GM19455 (cell line): Measurements from ENCODE around the gene TBC1D8B.

Source experiments
- ATAC-seq: cut with Tn5 transposase; IDR thresholded peaks from one replicate; pipeline ENCODE4 v1.9.1; 2021; ENCODE audit not compliant: unreplicated experiment

The TBC1D8B gene

GRCh38 chrX:106897259-106897658, 94.8 kb downstream of the TBC1D8B start:
- no peak for ATAC-seq

- ATAC-seq: no peak
These were observed 96.0 kb downstream of the TBC1D8B start for GRCh38 chrX:106898462-106898861.

GRCh38 chrX:106899276-106899675, 96.8 kb downstream of the TBC1D8B start:
- no peak for ATAC-seq

- ATAC-seq: no peak
These were observed 97.4 kb downstream of the TBC1D8B start for GRCh38 chrX:106899841-106900240.

GRCh38 chrX:106901341-106901740, 98.9 kb downstream of the TBC1D8B start:
- no peak for ATAC-seq

- no peak for ATAC-seq
These were observed 99.3 kb downstream of the TBC1D8B start for GRCh38 chrX:106901781-106902219.

GRCh38 chrX:106902684-106903083, 100.2 kb downstream of the TBC1D8B start:
- ATAC-seq: no peak

GRCh38 chrX:106903291-106903824, 100.9 kb downstream of the TBC1D8B start, which contains the start of gene RIPPLY1:
Gene RIPPLY1 (minus strand): TSS chrX:106903341. CDS start chrX:106903287, 54 bp downstream.
- no peak for ATAC-seq

- no peak for ATAC-seq
These were observed 101.5 kb downstream of the TBC1D8B start for GRCh38 chrX:106903856-106904528.

- no peak for ATAC-seq
These were observed 102.7 kb downstream of the TBC1D8B start for GRCh38 chrX:106905064-106905708.

- ATAC-seq: no peak
These were observed 103.9 kb downstream of the TBC1D8B start for GRCh38 chrX:106906361-106906760.

- ATAC-seq: no peak
These were observed 110.4 kb downstream of the TBC1D8B start for GRCh38 chrX:106912864-106913263.

- ATAC-seq: no peak
These were observed 115.5 kb downstream of the TBC1D8B start for GRCh38 chrX:106917830-106918500.

GRCh38 chrX:106919932-106920452, 117.5 kb downstream of the TBC1D8B start, which contains the start of gene CLDN2:
Gene CLDN2 (plus strand): TSS chrX:106920402. CDS start chrX:106928229, 7,827 bp downstream.
- ATAC-seq: no peak

- no peak for ATAC-seq
These were observed 119.2 kb downstream of the TBC1D8B start for GRCh38 chrX:106921637-106922036.
